GM21447 (cell line): ENCODE measurements around the gene HOXD12.

Experiments used
- ATAC-seq: cut with Tn5 transposase; IDR thresholded peaks from one replicate; pipeline ENCODE4 v1.9.1; 2021; ENCODE audit not compliant: unreplicated experiment

The HOXD12 gene

DNA sequence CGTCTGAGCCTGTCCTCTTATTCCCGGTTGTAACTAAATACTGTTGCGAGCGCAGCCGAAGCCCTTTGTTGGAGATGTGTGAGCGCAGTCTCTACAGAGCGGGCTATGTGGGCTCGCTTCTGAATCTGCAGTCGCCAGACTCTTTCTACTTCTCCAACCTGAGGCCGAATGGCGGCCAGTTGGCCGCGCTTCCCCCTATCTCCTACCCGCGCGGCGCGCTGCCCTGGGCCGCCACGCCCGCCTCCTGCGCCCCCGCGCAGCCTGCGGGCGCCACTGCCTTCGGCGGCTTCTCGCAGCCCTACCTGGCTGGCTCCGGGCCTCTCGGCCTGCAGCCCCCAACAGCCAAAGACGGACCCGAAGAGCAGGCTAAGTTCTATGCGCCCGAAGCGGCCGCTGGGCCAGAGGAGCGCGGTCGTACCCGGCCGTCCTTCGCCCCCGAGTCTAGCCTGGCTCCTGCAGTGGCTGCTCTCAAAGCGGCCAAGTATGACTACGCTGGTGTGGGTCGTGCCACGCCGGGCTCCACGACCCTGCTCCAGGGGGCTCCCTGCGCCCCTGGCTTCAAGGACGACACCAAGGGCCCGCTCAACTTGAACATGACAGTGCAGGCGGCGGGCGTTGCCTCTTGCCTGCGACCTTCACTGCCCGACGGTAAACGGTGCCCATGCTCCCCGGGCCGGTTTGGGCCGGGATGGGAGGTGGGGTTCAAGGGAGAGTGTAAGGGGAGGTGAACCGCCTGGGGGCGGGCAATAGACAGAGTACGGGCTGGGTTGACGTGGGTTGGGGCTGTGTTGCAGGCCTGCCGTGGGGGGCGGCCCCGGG is at the start of gene HOXD12:
Gene HOXD12 (plus strand): TSS at position 68 of the 819 bp plus-strand sequence. CDS start 7 bp downstream, at position 75.
- no peak for ATAC-seq

- ATAC-seq: no peak
Measured at GRCh38 chr2:176056406-176056805, 43.2 kb upstream of the HOXD12 start.

GRCh38 chr2:176063958-176064357 is 35.6 kb upstream of the HOXD12 start:
- ATAC-seq: no peak

GRCh38 chr2:176066645-176067588 is 32.7 kb upstream of the HOXD12 start:
- ATAC-seq: no peak

- no peak for ATAC-seq
Measured at GRCh38 chr2:176067589-176068418, 31.8 kb upstream of the HOXD12 start.

DNA sequence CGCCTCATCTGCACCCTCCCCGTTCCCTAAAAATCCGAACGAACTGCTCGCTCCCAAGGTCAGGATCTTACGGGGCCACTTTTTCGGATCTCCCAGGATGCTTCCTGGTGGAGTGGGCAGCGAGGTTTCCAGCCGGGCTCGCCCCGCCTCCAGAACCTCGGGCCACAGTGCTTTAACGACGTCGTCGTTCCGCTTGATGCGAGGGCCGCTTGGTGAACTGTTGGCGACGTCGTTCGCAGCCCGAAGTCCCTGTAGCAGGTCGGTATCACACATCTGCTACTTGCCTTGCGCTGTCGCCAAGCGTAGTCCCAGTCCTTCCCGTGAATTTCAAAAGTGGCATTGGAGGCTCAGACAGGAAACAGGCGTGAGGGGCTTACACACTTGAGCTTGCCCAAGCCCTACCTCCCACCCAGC is 31.2 kb upstream of the HOXD12 start:
- ATAC-seq: no peak

GRCh38 chr2:176071330-176072291 is 28.0 kb upstream of the HOXD12 start:
- ATAC-seq: no peak

DNA sequence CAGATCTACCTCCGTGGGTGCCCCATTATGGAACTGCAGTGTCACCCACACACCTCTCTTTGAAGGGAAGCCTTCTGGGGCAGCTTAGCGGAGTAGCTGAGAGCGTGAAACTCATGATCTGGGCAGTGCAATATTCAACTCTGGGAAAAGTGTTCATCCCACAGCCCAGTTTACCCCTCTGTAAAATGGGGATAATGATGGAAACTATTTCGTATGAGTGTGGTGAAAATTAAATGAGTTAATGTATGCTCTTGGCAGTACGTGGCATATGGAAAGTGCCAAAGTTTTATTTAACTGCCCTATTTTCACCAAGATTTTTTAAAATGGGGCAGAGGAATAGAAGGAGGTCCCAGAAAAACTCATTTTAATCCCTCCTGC is 27.3 kb upstream of the HOXD12 start:
- no peak for ATAC-seq

- ATAC-seq: no peak
Measured at GRCh38 chr2:176072951-176073904, 26.4 kb upstream of the HOXD12 start.

- ATAC-seq: no peak
Measured at GRCh38 chr2:176074919-176075425, 24.6 kb upstream of the HOXD12 start.

DNA sequence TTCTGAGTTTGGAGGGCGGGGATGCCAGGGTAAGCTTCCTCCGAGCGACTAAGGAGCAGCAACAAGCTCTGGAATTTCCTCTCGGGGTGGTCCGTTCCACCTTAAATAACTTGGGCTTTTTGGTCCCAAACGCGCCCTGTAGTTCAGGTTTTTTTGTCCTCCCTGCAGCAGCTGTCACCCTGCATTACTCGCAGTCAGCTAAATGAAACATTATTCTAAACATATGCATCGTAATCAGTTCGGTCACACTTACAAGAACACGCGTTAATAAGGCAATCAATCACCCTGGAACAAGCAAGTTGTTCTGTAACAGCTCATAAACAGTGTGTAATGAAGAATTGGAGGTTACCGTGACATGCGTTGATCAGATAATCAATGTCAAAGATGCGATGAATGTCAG is 24.1 kb upstream of the HOXD12 start:
- no peak for ATAC-seq

GRCh38 chr2:176076063-176076462 is 23.5 kb upstream of the HOXD12 start:
- no peak for ATAC-seq

DNA sequence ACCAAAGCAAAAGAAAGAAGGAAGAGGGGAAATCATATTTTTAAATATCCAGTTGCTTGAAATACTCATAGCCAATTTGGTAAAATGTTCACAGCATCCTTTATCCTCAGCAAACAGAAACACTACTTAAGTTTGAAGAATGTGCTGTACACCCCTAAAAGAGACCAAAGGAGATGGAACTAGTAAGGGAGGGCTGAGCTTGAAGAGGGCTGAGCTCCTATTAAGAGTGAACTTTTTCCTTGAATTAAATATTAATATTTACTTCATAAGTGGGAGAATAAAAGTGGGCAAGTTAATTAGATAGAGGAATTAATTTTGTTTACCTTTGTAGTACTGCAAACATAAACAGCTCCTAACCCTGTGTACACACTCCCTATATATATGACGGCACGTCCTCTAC is 22.8 kb upstream of the HOXD12 start:
- no peak for ATAC-seq

DNA sequence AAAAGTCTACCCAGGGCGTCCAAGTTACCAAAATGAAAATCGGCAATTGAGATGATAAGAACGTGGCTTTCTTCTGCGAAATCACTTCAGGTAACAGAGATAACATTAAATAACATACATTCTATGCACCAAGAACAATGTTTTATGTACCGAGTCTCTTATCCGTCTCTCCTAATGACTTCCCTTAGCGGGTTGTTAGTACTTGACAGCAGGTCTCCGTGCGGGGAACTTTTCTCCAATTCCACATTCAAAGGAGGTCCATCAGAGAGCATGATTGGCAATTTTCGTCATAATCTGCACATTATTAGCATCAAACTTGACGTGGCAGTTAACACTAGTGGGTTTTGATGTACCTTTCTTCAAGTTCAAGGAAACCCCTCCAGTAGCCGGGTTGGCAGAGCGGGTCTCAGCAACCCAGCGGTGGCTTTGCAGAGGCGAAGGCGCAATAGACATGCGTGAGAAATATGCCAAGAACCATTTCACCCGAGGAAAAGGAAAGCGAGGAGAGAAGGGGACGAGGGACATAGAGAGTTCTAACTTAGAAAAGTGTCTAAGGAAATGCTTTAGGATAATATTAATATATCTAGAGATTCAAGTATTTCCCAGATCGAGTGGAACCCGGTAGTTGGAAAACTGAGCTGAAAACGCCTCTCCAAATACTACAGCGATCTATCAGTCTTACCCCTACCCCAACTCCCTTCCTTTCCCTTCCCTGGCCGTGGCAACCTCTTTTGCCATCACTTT is 20.9 kb upstream of the HOXD12 start:
- no peak for ATAC-seq

DNA sequence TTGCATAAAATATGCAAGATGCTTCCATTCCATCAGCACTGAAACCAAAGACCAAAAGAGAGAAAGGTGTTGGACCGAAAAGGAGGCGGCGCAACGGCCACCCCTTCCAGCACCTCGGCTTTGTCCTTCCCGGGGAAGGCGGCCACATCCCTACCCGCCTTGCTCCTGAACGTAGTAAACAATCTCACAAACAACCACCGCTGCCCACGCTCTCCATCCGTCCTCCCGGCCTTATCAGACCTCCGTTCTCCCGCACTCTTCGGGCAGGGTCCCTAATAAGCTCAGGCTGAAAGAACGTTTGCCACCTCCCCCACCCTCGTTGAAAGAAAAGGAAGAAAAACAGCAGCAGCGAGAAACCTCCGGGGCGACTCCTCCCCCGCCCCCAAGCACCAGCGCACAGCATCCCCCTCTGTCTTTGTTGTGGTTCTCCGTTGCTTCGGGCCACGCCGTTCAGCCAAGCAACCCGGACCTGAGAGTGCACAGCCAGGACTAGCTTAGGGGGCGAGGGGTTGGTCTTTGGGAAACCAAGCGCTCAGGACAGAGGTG is 20.2 kb upstream of the HOXD12 start:
- ATAC-seq: no peak

GRCh38 chr2:176079831-176080539 is 19.6 kb upstream of the HOXD12 start:
- no peak for ATAC-seq
